HepG2 (cell line): ENCODE measurements around the gene TNFSF13. TPM values are rescaled to one million over a fixed set of nuclear protein-coding genes. Genes with fewer than 3 reads are reported as not detected.

Experiments
- FUBP1 ChIP-seq: sonication (generic); formaldehyde crosslinking; IDR thresholded peaks from 2 replicates; pipeline ENCODE4 v1.5.1; 2020; ENCODE audit warnings: missing genetic modification reagents, mild to moderate bottlenecking, borderline replicate concordance
- GFI1 ChIP-seq: sonication (generic); formaldehyde crosslinking; IDR thresholded peaks from 2 replicates; pipeline ENCODE4 v1.5.0; 2020; ENCODE audit warnings: missing genetic modification reagents, mild to moderate bottlenecking, borderline replicate concordance
- HOXA9 ChIP-seq: sonication (generic); formaldehyde crosslinking; IDR thresholded peaks from 2 replicates; pipeline ENCODE4 v1.8.1; 2022; ENCODE audit warnings: missing genetic modification reagents, mild to moderate bottlenecking, moderate library complexity, borderline replicate concordance
- ISX ChIP-seq: sonication (generic); formaldehyde crosslinking; conservative IDR thresholded peaks from 2 replicates; pipeline ENCODE4 v1.5.0; 2020; ENCODE audit warnings: missing genetic modification reagents
- NCOR1 ChIP-seq: fragments of 200-600 bp; sonication (generic); IDR thresholded peaks from 2 replicates; pipeline ENCODE4 v1.7.0; 2017; ENCODE audit warnings: antibody characterized with exemption, low read length, borderline replicate concordance
- PHF20 ChIP-seq: sonication (generic); formaldehyde crosslinking; IDR thresholded peaks from 2 replicates; pipeline ENCODE4 v1.5.0; 2020; ENCODE audit warnings: mild to moderate bottlenecking, missing genetic modification reagents
- REXO4 ChIP-seq: sonication (generic); formaldehyde crosslinking; IDR thresholded peaks from 2 replicates; pipeline ENCODE4 v1.8.0; 2022; ENCODE audit warnings: missing genetic modification reagents, mild to moderate bottlenecking, borderline replicate concordance
- RORA ChIP-seq: sonication (generic); formaldehyde crosslinking; IDR thresholded peaks from 2 replicates; pipeline ENCODE4 v1.5.0; 2020; ENCODE audit warnings: mild to moderate bottlenecking, missing genetic modification reagents, moderate library complexity
- ZMYM3 ChIP-seq: sonication (generic); formaldehyde crosslinking; IDR thresholded peaks from 2 replicates; pipeline ENCODE4 v1.5.1; 2020; ENCODE audit warnings: mild to moderate bottlenecking, missing genetic modification reagents
- ZNF124 ChIP-seq: sonication (generic); formaldehyde crosslinking; IDR thresholded peaks from 2 replicates; pipeline ENCODE4 v1.4.0; 2020; ENCODE audit warnings: missing genetic modification reagents
- ZNF143 ChIP-seq: sonication (generic); formaldehyde crosslinking; IDR thresholded peaks from 2 replicates; pipeline ENCODE4 v1.4.0; 2020; ENCODE audit warnings: missing genetic modification reagents
- ZNF446 ChIP-seq: sonication (generic); formaldehyde crosslinking; IDR thresholded peaks from 2 replicates; pipeline ENCODE4 v1.5.0; 2020; ENCODE audit warnings: mild to moderate bottlenecking, missing genetic modification reagents
- ZNF574 ChIP-seq: sonication (generic); formaldehyde crosslinking; IDR thresholded peaks from 2 replicates; pipeline ENCODE4 v1.4.0; 2020; ENCODE audit warnings: missing genetic modification reagents
- ZNF598 ChIP-seq: sonication (generic); formaldehyde crosslinking; IDR thresholded peaks from 2 replicates; pipeline ENCODE4 v1.5.1; 2020; ENCODE audit warnings: mild to moderate bottlenecking, missing genetic modification reagents, borderline replicate concordance
- ZNF639 ChIP-seq: conservative IDR thresholded peaks from 2 replicates; pipeline ENCODE4 v1.6.1; 2018; ENCODE audit warnings: missing genetic modification reagents
- polyA plus RNA-seq, 8 experiments: library from polyadenylated mRNA; depleted of rRNA in 3 of 8; stranded (reverse) in 7 of 8; unstranded in 1 of 8; fragments of >200 nt; fragmentation: Illumina TruSeq in 4 of 8; extraction: Trizol in 4 of 8; gene quantifications; 2 replicates each; pipeline versions ENCODE4 v1.2.1 to v1.2.3, GENCODE V29; 2011 to 2016; ENCODE audit warnings: low read depth in 4 of 8, missing spikeins in 1 of 8, mixed read lengths in 1 of 8; ENCODE audit not compliant: insufficient read depth in 1 of 8
- total RNA-seq, 5 experiments: library from RNA; depleted of rRNA; stranded (reverse); fragments of >200 nt; fragmentation: Illumina TruSeq; extraction: Trizol; gene quantifications; 2 replicates each; pipeline ENCODE4 v1.2.3, GENCODE V29; 2016; ENCODE audit warnings: low read depth in 1 of 5
- TF ChIP-seq, protein P1 (sequence below): sonication (generic); formaldehyde crosslinking; IDR thresholded peaks from 2 replicates; pipeline ENCODE4 v1.4.0; 2020; ENCODE audit warnings: missing genetic modification reagents, borderline replicate concordance
- TF ChIP-seq, protein P2 (sequence below): sonication (generic); formaldehyde crosslinking; IDR thresholded peaks from 2 replicates; pipeline ENCODE4 v1.5.0; 2020; ENCODE audit warnings: mild to moderate bottlenecking, missing genetic modification reagents

Gene TNFSF13
- total and polyA plus RNA-seq, 2 of the 13 experiments (the other 11 are each of a cell fraction or from before 2014, with no cell fraction given) = 2.5 to 3.3 TPM

- TF ChIP-seq ZNF639 (CRISPR knock-in tag) = 0 out of 2 replicates have a peak, but pooled peaks have one; percentile 42
- TF ChIP-seq ISX (CRISPR knock-in tag) = no peak
- no peak for TF ChIP-seq REXO4 (CRISPR knock-in tag)
- no peak for TF ChIP-seq HOXA9
- no peak for TF ChIP-seq ZNF446 (CRISPR knock-in tag)
- peak; percentile 60; the same call in 1 of the 2 replicates for TF ChIP-seq ZNF574 (CRISPR knock-in tag)
- no peak for TF ChIP-seq NCOR1
- no peak for TF ChIP-seq ZNF124 (CRISPR knock-in tag)
- no peak; the same call in 1 of the 2 replicates for TF ChIP-seq GFI1 (CRISPR knock-in tag)
- TF ChIP-seq, protein P1, sequence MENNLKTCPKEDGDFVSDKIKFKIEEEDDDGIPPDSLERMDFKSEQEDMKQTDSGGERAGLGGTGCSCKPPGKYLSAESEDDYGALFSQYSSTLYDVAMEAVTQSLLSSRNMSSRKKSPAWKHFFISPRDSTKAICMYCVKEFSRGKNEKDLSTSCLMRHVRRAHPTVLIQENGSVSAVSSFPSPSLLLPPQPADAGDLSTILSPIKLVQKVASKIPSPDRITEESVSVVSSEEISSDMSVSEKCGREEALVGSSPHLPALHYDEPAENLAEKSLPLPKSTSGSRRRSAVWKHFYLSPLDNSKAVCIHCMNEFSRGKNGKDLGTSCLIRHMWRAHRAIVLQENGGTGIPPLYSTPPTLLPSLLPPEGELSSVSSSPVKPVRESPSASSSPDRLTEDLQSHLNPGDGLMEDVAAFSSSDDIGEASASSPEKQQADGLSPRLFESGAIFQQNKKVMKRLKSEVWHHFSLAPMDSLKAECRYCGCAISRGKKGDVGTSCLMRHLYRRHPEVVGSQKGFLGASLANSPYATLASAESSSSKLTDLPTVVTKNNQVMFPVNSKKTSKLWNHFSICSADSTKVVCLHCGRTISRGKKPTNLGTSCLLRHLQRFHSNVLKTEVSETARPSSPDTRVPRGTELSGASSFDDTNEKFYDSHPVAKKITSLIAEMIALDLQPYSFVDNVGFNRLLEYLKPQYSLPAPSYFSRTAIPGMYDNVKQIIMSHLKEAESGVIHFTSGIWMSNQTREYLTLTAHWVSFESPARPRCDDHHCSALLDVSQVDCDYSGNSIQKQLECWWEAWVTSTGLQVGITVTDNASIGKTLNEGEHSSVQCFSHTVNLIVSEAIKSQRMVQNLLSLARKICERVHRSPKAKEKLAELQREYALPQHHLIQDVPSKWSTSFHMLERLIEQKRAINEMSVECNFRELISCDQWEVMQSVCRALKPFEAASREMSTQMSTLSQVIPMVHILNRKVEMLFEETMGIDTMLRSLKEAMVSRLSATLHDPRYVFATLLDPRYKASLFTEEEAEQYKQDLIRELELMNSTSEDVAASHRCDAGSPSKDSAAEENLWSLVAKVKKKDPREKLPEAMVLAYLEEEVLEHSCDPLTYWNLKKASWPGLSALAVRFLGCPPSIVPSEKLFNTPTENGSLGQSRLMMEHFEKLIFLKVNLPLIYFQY (CRISPR knock-in tag) = no peak
- no peak for TF ChIP-seq ZNF143 (CRISPR knock-in tag)
- no peak for TF ChIP-seq PHF20
- no peak for TF ChIP-seq ZNF598 (CRISPR knock-in tag)
- TF ChIP-seq, protein P2, sequence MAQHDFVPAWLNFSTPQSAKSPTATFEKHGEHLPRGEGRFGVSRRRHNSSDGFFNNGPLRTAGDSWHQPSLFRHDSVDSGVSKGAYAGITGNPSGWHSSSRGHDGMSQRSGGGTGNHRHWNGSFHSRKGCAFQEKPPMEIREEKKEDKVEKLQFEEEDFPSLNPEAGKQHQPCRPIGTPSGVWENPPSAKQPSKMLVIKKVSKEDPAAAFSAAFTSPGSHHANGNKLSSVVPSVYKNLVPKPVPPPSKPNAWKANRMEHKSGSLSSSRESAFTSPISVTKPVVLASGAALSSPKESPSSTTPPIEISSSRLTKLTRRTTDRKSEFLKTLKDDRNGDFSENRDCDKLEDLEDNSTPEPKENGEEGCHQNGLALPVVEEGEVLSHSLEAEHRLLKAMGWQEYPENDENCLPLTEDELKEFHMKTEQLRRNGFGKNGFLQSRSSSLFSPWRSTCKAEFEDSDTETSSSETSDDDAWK (CRISPR knock-in tag) = no peak
- TF ChIP-seq RORA (CRISPR knock-in tag) = no peak
- no peak for TF ChIP-seq ZMYM3 (CRISPR knock-in tag)
- no peak for TF ChIP-seq FUBP1 (CRISPR knock-in tag)
Measured at GRCh38 chr17:7557147-7557764, 1.3 kb upstream of the TNFSF13 start (continued).
